ENCODE data around the gene TBC1D9. TPM values are rescaled to one million over a fixed set of nuclear protein-coding genes. Genes with fewer than 3 reads are reported as not detected.

Gene TBC1D9
- total RNA-seq, 1 donor from 2014 or later, result 15.0 TPM

GRCh38 chr4:140704392-140704960 lies 51.7 kb downstream of the TBC1D9 start:
- intact Hi-C loops (cut with DNase I), result no loop called here
- DNase-seq (ENCODE audit: low spot score), result no peak

GRCh38 chr4:140703463-140703862 lies 52.7 kb downstream of the TBC1D9 start:
- intact Hi-C loops (cut with DNase I), result no loop called here

GRCh38 chr4:140702096-140702757 lies 54.0 kb downstream of the TBC1D9 start:
- DNase-seq (ENCODE audit: low spot score), result no peak
- intact Hi-C loops (cut with DNase I), result no loop called here

More at GRCh38 chr4:140703463-140703862, 52.7 kb downstream of the TBC1D9 start:
- DNase-seq (ENCODE audit: low spot score), result no peak

GRCh38 chr4:140701071-140701470 lies 55.1 kb downstream of the TBC1D9 start:
- DNase-seq (ENCODE audit: low spot score), result no peak
- intact Hi-C loops (cut with DNase I), result no loop called here

GRCh38 chr4:140697709-140698560 lies 58.2 kb downstream of the TBC1D9 start:
- intact Hi-C loops (cut with DNase I), result no loop called here
- no peak for DNase-seq (ENCODE audit: low spot score)

GRCh38 chr4:140695483-140695882 lies 60.7 kb downstream of the TBC1D9 start:
- DNase-seq (ENCODE audit: low spot score), result no peak
- intact Hi-C loops (cut with DNase I), result no loop called here

GRCh38 chr4:140693562-140693961 lies 62.6 kb downstream of the TBC1D9 start:
- DNase-seq (ENCODE audit: low spot score), result no peak
- intact Hi-C loops (cut with DNase I), result loop anchor here (5.0 kb wide), 1 partner anchor 64 kb away; the partner anchor contains the start of gene TBC1D9

- intact Hi-C loops (cut with DNase I), result loop anchor here (5.0 kb wide), 1 partner anchor 66 kb away; the partner anchor contains the start of gene TBC1D9
- no peak for DNase-seq (ENCODE audit: low spot score)
Observed at GRCh38 chr4:140691369-140691768, 64.8 kb downstream of the TBC1D9 start.

- DNase-seq (ENCODE audit: low spot score), result no peak
- intact Hi-C loops (cut with DNase I), result loop anchor here (5.0 kb wide), 1 partner anchor 67 kb away; the partner anchor contains the start of gene TBC1D9
Observed at GRCh38 chr4:140690093-140690492, 66.1 kb downstream of the TBC1D9 start.

- intact Hi-C loops (cut with DNase I), result loop anchor here (5.0 kb wide), 1 partner anchor 68 kb away; the partner anchor contains the start of gene TBC1D9
- DNase-seq (ENCODE audit: low spot score), result no peak
Observed at GRCh38 chr4:140689623-140690022, 66.6 kb downstream of the TBC1D9 start.

GRCh38 chr4:140688711-140689598 lies 67.2 kb downstream of the TBC1D9 start:
- intact Hi-C loops (cut with DNase I), result no loop called here
- DNase-seq (ENCODE audit: low spot score), result no peak

GRCh38 chr4:140686796-140687195 lies 69.4 kb downstream of the TBC1D9 start:
- intact Hi-C loops (cut with DNase I), result no loop called here

GRCh38 chr4:140684314-140684713 lies 71.9 kb downstream of the TBC1D9 start:
- no peak for DNase-seq (ENCODE audit: low spot score)
- intact Hi-C loops (cut with DNase I), result no loop called here

More at GRCh38 chr4:140686796-140687195, 69.4 kb downstream of the TBC1D9 start:
- no peak for DNase-seq (ENCODE audit: low spot score)

GRCh38 chr4:140681201-140681600 lies 75.0 kb downstream of the TBC1D9 start:
- no peak for DNase-seq (ENCODE audit: low spot score)
- intact Hi-C loops (cut with DNase I), result no loop called here

GRCh38 chr4:140680686-140681085 lies 75.5 kb downstream of the TBC1D9 start:
- no peak for DNase-seq (ENCODE audit: low spot score)
- intact Hi-C loops (cut with DNase I), result no loop called here

- DNase-seq (ENCODE audit: low spot score), result no peak
- intact Hi-C loops (cut with DNase I), result no loop called here
Observed at GRCh38 chr4:140679576-140679975, 76.6 kb downstream of the TBC1D9 start.

- intact Hi-C loops (cut with DNase I), result no loop called here
- no peak for DNase-seq (ENCODE audit: low spot score)
Observed at GRCh38 chr4:140675599-140676231, 80.5 kb downstream of the TBC1D9 start.

- DNase-seq (ENCODE audit: low spot score), result no peak
- intact Hi-C loops (cut with DNase I), result no loop called here
Observed at GRCh38 chr4:140673729-140674128, 82.5 kb downstream of the TBC1D9 start.

- intact Hi-C loops (cut with DNase I), result no loop called here
- DNase-seq (ENCODE audit: low spot score), result no peak
Observed at GRCh38 chr4:140672416-140672815, 83.8 kb downstream of the TBC1D9 start.
